DMS79 treated with DMSO at 0.1 percent for 48 hours (cell line): ENCODE data around the gene XKR3.
"Not testable (repeated sequence)": the region's sequence is repeated elsewhere in the genome, so short reads cannot be mapped to it uniquely, and the experiment has no call there.

Experiments
- DNase-seq: peaks from one replicate; lab custom pipeline; 2025; lab: John Stamatoyannopoulos, UW

The XKR3 gene

GRCh38 chr22:16824716-16825687 lies at the start of gene XKR3:
Gene XKR3 (minus strand): TSS chr22:16825411. CDS start chr22:16808073, 17,338 bp downstream.
- DNase-seq = no peak

GRCh38 chr22:16869640-16870039 lies 44.4 kb upstream of the XKR3 start:
- DNase-seq = not testable (repeated sequence)

GRCh38 chr22:16866167-16866566 lies 41.0 kb upstream of the XKR3 start:
- DNase-seq = no peak

GRCh38 chr22:16856851-16857250 lies 31.6 kb upstream of the XKR3 start:
- not testable (repeated sequence) for DNase-seq

GRCh38 chr22:16854631-16855030 lies 29.4 kb upstream of the XKR3 start:
- no peak for DNase-seq

GRCh38 chr22:16851268-16851996 lies 26.2 kb upstream of the XKR3 start:
- DNase-seq = not testable (repeated sequence)

GRCh38 chr22:16847271-16847670 lies 22.1 kb upstream of the XKR3 start:
- no peak for DNase-seq

- DNase-seq = no peak
Observed at GRCh38 chr22:16845881-16846280, 20.7 kb upstream of the XKR3 start.

- DNase-seq = no peak
Observed at GRCh38 chr22:16845465-16845864, 20.3 kb upstream of the XKR3 start.

- no peak for DNase-seq
Observed at GRCh38 chr22:16844529-16844928, 19.3 kb upstream of the XKR3 start.

GRCh38 chr22:16838073-16838472 lies 12.9 kb upstream of the XKR3 start:
- DNase-seq = no peak

GRCh38 chr22:16834971-16835370 lies 9.8 kb upstream of the XKR3 start:
- no peak for DNase-seq

GRCh38 chr22:16831257-16831656 lies 6.0 kb upstream of the XKR3 start:
- DNase-seq = no peak

- DNase-seq = no peak
Observed at GRCh38 chr22:16829985-16830384, 4.8 kb upstream of the XKR3 start.

- DNase-seq = no peak
Observed at GRCh38 chr22:16828876-16829275, 3.7 kb upstream of the XKR3 start.

GRCh38 chr22:16827506-16827905 lies 2.3 kb upstream of the XKR3 start:
- DNase-seq = no peak

- DNase-seq = no peak
Observed at GRCh38 chr22:16819249-16819648, 6.0 kb downstream of the XKR3 start.

GRCh38 chr22:16818538-16818937 lies 6.7 kb downstream of the XKR3 start:
- DNase-seq = no peak

- DNase-seq = no peak
Observed at GRCh38 chr22:16815073-16815472, 10.1 kb downstream of the XKR3 start.

GRCh38 chr22:16810188-16810802 lies 14.9 kb downstream of the XKR3 start:
- no peak for DNase-seq

GRCh38 chr22:16808744-16809143 lies 16.5 kb downstream of the XKR3 start:
- DNase-seq = no peak

- DNase-seq = no peak
Observed at GRCh38 chr22:16807109-16807508, 18.1 kb downstream of the XKR3 start.

- no peak for DNase-seq
Observed at GRCh38 chr22:16806401-16806800, 18.8 kb downstream of the XKR3 start.
